Forelimb muscle (tissue), 1 donor: ENCODE measurements around the gene LTB4R. TPM values are rescaled to one million over a fixed set of nuclear protein-coding genes. Genes with fewer than 3 reads are reported as not detected.
"Not testable (repeated sequence)": the region's sequence is repeated elsewhere in the genome, so short reads cannot be mapped to it uniquely, and the experiment has no call there.

Experiments
- DNase-seq: peaks from one replicate; pipeline ENCODE4 v3.0.0-alpha.2; 2013; ENCODE audit warnings: low read depth
- polyA plus RNA-seq: library from polyadenylated mRNA; unstranded; fragments of 120-200 nt; gene quantifications from one replicate; pipeline ENCODE4 v1.2.1, GENCODE V29; 2013; ENCODE audit not compliant: insufficient read length

Gene LTB4R
- polyA plus RNA-seq, 1 donor: 2.1 TPM

DNA sequence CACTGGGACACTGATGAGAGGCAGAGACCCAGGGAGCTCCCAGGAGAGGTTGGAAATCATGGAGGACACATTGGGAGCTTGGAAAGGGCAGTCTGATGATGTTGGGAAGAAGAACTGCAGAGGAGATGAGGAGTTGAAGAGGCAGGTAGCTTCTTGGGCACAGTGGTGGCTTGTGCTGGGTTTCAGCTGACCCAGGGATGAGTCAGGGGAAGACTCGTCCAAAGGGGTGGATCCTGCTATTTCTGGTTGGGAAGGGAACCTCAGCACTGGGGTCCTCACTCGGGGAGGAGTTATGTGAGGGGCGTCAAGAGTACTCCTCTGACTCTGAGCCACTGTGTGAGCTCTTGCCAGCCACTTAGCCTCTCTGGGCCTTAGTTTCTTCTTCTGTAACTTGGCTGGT lies 12.0 kb downstream of the LTB4R start:
- no peak for DNase-seq

DNA sequence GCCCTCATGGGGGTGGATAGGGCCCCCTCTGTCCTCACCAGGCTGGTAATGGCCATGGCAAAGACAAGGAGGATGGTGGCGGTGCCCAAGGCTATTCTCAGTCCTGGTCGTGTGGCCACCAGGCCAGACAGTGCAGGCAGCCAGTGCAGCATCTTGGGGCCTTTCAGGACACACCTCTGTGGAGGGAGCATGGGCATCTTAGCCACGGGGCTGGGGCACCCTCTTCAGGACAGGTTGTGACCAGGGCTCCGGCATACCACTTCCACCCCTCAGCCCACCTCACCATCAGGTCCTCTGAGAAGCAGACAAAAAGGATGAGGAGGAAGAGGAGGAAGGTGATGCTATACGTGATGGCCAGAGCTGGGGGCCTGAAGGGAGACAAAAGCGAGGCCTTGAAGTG lies 12.7 kb downstream of the LTB4R start:
- DNase-seq: no peak

DNA sequence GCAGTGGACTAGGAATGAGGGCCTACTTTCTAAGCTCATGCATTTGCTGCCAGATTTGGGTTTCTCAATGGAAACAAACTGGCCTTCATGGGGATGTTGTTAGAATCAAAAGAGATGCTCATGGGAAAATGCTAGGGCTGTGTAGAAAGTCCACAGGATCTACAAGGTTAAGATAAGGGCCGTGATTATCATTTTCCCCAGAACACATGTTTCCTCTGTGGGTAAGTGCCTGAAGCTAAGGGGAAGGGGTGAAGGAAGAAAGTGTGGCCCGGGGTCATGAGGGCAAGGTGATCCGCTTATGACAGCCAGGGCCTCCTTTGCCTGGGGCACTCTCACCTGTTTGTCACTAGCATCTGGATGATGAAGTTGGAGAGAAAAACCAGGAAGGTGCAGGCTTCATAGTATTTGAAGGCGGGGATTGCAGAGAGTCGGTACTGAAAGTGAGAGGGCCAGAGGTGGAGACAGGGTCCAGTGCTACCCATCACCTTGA lies 13.8 kb downstream of the LTB4R start:
- no peak for DNase-seq

DNA sequence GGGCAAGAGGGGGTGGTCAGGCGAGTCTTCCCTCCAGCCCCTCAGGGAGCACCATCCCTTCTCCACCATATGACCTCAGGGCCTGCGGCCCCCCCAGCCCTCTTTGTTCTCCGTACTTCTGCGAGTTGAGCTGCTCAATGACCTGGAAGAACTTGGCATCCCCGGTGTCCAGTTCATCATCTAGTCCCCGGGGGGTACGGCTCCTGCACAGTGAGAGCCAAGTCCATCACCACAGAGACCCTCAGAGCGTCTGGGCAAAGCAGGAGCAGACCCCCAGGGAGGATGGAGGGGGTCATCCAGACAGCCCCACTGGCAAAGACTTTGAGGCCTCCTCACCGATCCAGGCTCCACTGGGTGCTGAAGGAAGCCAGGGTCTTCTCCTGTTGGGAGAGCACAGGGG lies 14.7 kb downstream of the LTB4R start:
- no peak for DNase-seq

DNA sequence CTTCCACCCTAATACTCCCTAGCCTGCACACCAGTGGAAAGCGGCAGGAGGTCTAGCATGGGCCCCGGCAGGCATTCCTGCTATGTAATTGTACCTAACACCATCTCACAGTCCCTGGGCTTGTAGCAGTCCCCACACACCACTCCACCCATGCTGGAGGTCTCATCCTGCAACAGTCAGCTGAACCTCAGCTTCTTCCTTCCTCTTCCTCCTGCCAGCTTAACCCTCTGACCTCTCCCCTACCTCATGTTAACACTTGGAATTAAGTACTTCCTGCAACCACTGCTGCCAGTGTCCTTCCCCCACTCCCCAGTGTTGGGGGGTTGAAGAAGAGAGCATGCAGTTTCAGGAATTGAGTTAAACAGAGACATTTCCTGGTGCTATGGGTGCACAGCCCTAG lies 16.0 kb downstream of the LTB4R start:
- no peak for DNase-seq

DNA sequence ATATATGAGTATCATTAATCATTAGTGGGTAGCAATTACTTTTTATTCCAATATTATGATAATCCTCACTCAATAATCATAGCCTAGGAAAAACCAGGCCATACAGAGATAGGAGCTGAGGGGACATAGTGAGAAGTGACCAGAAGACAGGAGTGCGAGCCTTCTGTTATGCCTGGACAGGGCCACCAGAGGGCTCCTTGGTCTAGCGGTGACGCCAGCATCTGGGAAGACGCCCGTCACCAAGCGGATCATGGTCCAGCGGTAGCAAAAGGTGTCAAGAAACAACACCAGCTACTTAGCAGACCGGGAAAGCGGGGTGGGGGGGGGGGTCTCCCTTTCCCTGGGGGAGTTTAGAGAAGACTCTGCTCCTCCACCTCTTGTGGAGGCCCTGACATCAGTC lies 16.6 kb downstream of the LTB4R start:
- not testable (repeated sequence) for DNase-seq

DNA sequence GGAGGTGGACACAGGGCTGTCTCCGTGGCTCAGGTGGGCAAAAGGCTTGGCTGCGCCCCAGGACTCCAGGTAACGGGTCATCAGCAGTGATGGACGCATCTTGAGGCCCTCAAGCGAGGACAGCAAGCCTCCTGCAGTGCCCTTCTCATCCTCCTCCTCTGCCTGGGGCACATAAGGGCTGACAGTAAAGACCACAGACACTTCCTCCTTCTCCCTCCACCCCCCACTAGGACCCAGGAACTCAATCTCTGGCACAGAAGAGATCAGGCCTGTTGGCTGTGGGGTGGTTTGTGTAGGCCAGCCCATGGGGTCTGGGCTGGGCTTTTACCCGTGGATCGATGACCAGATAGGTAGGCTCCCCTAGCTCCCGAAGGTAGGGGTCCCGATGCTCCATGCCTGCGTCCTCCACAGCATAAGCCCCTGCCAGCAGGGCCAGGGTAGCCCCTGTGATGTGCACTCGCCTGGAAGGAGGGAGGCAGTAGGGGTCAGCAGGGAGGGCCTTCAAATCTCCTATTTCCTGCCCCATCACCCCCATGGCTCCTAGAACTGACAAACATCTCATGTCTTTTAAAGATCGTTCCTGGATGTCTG lies 17.9 kb downstream of the LTB4R start:
- DNase-seq: no peak

DNA sequence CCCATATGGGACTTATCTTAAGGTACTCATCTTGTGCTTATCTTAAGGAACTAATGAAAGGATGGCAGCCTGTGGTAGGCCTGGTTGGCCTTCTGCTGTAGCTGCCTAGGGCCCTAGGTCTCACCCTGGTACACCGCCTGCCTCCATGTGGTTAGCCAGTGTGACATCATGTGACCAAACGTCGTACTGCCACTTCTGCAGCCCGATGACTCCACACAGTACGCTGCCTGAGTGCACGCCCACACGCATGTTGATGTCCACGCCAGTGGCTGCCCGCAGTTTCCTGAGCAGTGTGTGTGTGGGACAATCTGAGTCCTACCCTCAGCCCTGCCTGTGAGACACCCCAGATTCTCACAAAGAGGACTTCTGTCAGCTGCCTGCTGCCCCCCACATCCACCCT lies 18.4 kb downstream of the LTB4R start:
- DNase-seq: no peak

DNA sequence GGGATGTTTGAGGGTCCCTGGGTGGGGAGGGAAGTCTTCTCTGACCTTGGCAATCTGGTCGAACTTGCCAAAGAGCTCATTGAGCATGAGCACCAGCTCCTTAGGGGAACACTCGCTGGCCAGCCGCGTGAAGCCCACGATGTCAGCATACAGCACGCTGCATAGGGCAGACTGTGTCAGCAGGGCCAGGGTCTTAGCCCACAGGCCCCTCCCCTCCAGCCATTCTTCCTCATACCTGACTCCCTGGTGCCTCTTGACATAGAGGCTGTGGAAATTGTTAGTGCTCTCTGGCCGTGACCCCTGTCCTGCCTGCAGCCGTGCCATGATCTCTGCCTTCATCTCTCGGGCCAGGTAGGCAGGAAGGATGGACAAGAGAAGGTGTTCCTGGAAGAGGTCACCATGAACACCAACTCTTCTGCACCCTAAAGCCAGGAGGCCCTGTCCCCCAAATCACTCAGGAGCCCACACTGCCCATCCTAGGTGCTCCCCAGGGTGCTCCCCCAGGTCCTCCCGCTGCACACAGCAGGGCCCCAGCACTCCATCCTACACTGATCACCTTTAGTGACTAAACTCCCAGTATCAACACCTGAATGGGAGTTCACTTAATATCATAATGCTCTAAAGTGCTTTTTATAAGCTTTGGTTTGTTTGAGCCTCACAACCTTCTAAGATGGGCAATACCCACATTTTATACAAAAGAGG lies 19.8 kb downstream of the LTB4R start:
- DNase-seq: no peak

DNA sequence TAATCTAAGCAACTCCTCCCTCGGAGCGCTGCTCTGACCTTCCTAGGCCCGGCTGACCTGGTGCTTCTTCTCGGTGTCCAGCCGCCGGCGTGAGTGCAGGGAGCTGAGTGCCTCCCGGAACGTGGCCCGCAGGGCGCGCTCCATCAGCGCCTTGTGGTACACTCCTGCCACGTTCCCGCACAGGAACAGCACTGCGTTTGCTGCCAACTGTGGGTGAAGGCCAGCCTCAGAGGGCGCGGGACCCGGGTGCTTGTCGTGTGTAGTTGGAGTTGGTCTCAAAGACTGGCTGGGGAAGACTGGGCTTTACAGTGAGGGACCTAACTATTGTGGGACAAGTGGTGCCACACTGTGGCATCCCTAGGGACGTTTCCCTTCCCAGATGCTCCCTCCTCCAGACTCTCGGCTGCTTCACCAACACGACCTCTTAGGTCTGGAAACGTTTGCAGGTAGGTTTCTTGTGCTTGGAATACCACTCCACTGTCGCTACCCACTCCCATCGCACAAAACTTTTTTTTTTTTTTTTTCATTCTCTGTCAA lies 20.5 kb downstream of the LTB4R start:
- DNase-seq: no peak

DNA sequence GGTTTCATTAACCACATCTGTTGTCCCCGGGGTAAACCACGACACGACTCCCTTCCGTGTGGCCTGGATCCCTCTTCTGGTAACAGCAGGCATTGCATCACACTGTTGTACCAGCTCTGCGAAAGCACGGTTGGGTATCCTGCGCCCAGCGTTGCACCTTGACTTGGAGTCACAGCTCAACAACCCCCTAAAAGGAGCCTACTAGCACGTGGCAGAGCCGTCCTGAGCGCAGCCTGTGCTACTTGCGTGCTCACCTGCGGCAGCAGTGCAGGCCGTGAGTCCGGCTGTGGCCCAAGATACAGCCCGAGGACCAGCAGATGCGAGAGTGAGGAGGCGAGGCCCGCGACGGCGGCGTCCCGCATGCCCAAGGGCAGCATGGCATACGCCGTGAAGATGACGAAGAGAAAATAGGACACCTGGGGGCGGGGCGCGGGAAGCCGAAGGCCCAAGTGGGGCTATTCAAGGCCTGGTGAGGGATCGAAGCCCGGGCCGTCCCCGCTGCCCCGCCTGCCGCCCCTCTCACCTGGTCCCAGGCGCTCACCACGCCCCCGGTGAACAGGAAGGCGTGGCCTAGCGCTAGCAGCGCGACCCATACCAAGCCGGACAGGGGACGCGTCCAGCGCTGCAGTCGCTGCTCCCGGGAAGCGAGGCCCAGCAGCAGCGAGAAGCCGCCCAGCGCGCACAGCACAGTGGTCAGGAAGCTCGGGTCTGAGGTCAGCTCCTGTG lies 21.1 kb downstream of the LTB4R start:
- no peak for DNase-seq

DNA sequence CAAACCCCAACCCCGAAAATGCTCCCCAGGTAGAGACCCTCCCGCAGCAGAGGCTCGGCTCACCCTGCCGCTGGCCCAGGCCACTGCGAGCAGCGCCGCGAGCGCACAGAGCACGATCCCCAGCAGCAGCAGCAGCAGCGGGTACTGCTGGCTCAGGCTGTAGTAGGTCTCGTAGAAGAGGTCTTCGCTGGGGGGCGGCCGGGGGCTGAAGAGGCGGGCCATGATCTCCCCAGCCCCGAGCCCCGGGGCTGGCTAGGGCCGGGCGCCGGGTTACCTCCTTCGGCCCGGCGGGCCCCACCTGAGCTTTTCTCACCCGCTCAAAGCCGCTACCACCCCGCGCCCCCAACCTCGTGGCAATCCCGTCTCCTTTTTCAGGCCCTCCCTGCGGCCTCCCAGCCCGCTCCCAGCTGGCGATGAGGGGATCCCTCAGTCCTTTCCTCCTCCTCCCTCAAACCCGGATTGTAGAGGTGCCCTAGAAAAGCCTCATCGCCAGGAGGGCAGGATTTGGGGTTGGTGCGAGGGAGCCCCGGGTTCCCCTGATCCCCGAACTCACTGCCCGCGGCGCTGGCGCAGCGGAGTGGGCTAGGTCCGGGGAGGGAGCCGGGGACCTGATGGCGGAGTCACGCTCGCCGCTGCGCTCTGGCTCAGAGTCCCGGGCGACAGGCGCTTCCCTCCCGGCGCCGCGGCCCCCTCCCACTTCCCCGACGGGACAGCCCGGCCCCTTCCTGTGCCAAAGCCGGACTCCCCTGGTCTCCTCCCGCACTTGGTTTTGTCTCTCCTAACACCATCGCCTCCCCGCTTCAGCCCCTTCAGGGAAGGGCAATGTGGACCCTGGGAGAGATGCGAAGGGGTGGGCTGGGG lies 23.4 kb downstream of the LTB4R start, which contains the start of gene ADCY4:
ADCY4 (minus strand) TSS at position 641 of the 861 bp plus-strand sequence; CDS start at position 222, 419 bp downstream.
- no peak for DNase-seq

DNA sequence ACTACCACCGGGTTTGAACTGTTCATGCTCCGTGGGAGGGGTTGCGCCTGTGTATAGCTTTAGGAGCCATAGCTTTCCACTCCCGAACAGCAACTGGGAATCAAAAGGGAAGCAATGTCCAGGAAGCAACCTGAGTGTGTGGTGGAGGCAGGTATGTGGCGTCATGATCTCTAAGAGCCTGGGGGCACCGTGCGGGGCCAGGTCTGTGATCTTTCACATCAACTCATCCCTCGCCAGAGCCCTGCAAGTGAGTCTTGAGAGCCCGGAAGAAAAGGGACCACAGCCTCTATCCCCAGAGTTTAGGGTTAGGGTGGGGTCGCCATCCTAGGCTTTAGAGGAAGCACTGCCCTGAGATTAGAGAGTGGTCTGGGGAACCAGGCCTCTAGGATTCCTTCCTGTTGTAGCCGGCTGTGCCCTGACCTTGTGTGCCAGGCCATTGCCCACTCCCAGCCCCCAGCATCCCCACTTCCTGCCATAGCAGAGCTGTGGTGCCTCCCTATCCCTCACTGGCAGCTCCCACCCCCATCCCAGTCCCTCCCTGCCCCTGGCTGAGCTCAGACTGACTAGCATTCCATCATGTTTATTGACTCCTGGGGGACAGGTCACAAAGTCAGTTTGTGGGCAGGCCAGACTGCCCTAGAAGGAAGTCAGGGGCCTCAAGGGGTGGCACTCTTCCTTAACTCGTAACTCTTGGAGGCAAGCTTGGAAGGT lies 24.3 kb downstream of the LTB4R start:
- DNase-seq: no peak

DNA sequence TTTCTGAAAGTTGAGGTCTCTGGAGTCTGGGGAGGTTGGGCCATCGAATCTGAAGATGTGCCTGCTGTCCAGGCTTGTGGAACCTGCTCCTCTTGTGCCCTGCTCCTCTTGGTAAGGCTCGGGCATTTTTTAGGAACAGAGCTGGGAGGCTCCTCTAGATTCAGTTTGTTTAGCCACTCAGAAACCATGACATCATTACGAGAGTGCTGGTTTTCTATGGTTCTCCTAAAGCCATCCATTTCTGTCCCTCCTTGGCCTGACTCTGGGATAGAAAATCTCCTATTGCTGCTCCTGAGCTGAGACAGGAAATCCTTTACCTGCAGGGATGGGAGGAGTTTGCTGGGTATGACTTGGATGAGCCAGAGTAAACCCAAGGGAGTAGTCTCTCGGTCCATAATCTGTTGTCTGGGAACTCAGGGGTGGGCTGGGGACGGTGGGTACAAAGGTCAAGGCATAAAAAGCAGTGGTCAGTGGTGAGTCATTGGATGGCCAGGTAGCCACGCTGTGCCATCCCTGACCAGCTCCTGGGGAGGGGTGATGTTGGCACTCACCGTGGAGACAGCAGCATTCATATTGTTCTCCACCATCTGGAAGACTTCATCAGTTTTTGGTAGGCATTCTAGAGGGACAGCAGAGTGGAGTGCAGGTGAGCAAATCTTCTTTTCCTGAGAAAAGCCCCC lies 26.0 kb downstream of the LTB4R start:
- no peak for DNase-seq

DNA sequence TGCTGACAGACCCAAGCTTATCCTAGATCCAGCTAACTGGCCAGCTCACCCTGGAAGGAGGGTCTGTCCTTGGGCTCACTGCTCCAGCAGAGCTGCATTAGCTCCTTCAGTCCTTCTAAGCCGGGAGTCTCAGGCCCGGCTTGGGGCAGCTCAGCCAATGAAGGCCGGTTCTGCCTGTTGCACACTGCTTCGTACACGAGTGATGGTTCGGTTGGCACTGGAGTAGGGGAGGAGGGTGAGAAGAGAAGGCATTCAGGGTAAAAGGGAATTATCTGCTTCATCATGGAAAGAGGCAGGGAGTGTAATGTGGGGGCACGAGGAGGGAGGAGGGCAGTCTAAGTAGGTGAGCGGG lies 26.5 kb downstream of the LTB4R start:
- DNase-seq: no peak

DNA sequence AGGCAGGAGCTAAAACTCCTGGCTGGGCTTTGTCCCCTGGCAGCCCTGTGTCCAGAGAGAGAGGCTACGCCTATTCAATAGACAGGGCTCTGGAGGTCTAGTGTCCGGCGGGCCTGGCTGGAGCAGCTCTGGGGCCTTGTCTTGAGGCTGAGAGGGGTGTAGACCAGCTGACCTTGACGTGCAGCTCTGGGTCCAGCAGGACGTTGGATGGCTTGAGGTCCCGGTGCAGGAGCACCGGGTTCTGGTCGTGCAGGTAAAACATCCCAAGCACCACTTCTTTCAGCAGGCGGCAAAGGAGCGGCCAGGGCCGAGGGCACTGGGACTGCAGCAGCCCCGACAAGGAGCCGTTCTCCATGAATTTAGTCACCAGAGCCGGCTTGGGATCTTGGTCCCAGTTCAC lies 27.5 kb downstream of the LTB4R start:
- DNase-seq: no peak

DNA sequence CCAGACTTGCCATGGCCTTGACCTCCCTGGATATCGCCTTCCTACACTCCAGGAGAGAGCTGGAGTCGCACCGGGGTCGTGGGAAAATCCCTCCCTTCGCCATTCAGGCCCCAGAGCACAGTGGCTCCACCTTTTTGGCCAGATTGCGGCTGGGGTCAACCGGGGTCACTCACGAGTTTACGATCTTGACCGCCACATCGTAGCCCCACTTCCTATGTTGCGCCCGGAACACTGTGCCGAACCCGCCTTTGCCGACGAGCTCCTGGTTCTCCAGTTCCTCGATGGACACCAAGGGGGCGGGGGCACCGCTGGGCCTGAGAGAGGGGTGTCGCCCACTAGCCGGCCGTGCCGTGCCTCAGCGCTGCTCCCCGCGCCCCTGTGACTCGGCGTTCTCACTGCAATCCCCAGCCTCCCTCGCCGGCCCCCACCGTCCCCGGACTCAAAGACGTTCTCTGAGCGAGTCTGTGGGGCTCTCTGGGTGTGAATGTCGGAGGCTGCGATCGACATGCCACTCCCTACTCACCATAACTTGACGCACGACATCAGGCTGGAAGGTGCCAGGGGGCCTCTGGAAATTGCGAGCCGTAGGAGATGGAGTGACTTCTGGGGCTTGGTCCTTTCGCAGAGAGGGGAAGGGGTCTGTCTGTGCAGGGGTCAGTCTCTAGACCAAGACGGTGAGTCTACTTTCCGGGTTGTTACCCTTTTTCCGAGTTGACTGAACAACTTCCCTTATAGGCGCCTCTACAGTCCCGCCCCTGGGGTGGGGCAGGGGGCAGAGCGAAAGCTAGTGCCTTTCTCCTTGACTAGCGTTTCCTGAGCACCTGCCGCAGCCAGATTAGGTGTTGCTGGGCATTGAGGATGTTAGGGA lies 28.2 kb downstream of the LTB4R start, which contains the start of gene RIPK3:
RIPK3 (minus strand) TSS at position 708 of the 868 bp plus-strand sequence; CDS start at position 543, 165 bp downstream.
- DNase-seq: no peak

DNA sequence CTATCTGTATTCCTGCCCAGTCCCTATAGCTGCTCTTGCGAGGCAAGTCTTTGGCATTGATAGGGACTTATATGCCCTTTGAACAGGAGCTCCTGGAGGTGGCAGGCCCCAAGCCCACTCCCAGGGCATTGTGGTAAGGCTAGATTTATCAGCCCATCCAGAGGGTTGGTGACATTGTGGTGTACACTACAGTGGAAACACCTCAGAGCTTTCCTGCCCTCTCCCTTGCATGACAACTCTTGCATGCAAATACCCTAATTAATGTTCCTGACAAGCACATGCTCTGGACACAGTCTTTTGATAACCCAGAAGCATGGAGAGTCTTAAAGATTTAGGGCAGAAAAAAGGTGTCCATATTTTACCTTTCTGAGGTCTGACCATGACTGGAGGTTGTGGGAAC lies 29.3 kb downstream of the LTB4R start:
- DNase-seq: no peak

DNA sequence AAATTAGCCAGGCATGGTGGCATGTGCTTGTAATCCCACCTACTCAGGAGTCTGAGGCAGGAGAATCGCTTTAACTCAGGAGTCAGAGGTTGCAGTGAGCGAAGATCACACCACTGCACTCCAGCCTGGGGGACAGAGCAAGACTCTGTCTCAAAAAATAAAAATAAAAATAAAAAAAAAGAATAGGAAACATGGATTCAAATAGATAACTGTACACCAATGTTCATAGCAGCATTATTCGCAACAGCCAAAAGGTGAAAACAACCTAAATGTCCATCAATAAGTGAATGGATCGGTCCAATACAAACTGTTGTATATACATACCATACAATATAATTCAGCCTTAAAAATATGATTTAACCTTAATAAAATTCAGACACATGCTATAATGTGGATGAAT lies 31.6 kb downstream of the LTB4R start:
- DNase-seq: no peak
